Vagina (tissue), 2 donors: ENCODE data around the gene SQSTM1.

Source experiments
- CTCF ChIP-seq, 3 experiments: fragments of 450-650 bp in 2 of 3; fragments of 200-600 bp in 1 of 3; sonication (generic) in 1 of 3; IDR thresholded peaks; one replicate each; pipeline ENCODE4 v1.5.1; 2017 to 2019; ENCODE audit warnings: antibody characterized with exemption in 3 of 3, mild to moderate bottlenecking in 2 of 3, moderate library complexity in 2 of 3
- POLR2A ChIP-seq, 2 donors: fragments of 450-650 bp; IDR thresholded peaks; one replicate each; pipeline ENCODE4 v1.6.1; 2017; ENCODE audit warnings: antibody characterized with exemption in 2 of 2, mild to moderate bottlenecking in 2 of 2, moderate library complexity in 2 of 2

- no peak for TF ChIP-seq CTCF (IDR thresholded peaks at IDR 0.05)
- no peak for TF ChIP-seq POLR2A (IDR thresholded peaks at IDR 0.05)
Observed at GRCh38 chr5:179868541-179868940, 47.8 kb downstream of the SQSTM1 start.
